BLaER1 (cell line): ENCODE measurements around the gene PCK2.

Source experiments
- H3K27ac ChIP-seq: shearing (Covaris generic); formaldehyde crosslinking; 2 replicates; pipeline ENCODE4 v1.8.1; 2022
- H3K27me3 ChIP-seq: shearing (Covaris generic); formaldehyde crosslinking; 2 replicates; pipeline ENCODE4 v1.8.1; 2022
- H3K36me3 ChIP-seq: shearing (Covaris generic); formaldehyde crosslinking; 2 replicates; pipeline ENCODE4 v1.8.1; 2022
- H3K4me1 ChIP-seq: shearing (Covaris generic); formaldehyde crosslinking; 2 replicates; pipeline ENCODE4 v1.8.1; 2022
- H3K4me2 ChIP-seq: shearing (Covaris generic); formaldehyde crosslinking; 2 replicates; pipeline ENCODE4 v1.8.1; 2022
- H3K4me3 ChIP-seq: shearing (Covaris generic); formaldehyde crosslinking; 2 replicates; pipeline ENCODE4 v1.8.1; 2022
- H3K9ac ChIP-seq: shearing (Covaris generic); formaldehyde crosslinking; 2 replicates; pipeline ENCODE4 v1.8.1; 2022
- H3K9me3 ChIP-seq: shearing (Covaris generic); formaldehyde crosslinking; 2 replicates; pipeline ENCODE4 v1.8.1; 2022
- H4K20me1 ChIP-seq: shearing (Covaris generic); formaldehyde crosslinking; 2 replicates; pipeline ENCODE4 v1.8.1; 2022
- Cebpa-rat ChIP-seq: shearing (Covaris generic); IDR thresholded peaks from 2 replicates; pipeline ENCODE4 v1.8.1; 2022

Gene PCK2

DNA sequence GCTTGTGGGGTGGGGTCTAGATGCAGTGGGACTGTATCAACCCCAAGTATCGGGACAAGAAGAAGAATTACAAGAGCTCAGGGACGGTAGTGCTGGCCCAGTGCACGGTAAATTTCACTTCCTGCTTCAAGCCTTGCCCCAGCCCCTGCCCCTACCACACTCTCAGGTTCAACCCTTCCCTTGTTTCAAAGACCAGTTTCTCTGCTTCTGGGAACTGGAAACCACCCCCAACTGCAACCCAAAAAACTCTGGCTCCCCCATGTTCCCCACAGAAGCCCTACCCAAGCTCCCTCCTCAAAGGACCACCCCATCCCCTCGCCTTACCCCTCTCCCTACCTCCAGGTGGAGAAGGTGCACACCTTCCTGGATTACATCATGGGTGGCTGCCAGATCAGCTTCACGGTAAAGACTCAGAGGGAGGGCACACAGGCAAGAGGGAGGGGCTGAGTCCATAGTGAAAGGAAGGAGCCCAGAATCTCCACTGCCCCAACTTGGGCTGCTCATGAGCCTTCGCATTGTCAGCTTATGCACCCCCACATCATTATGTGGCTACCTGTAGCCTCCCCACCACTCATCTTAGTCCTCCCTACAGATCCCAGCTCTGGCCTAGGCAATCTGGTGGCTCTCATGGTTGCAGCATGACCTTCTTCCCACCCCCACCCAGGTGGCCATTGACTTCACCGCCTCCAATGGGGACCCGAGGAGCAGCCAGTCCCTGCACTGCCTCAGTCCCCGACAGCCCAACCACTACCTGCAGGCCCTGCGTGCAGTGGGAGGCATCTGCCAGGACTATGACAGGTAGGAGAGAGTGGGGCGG is 18.4 kb upstream of the PCK2 start:
- Histone ChIP-seq H3K27me3 (no peaks in the 10 kb centered on the region), H3K4me2 (no peak overlapping the region), H4K20me1 (no peaks in the 10 kb centered on the region), H3K27ac (no peak overlapping the region), H3K4me3 (no peak overlapping the region), H3K9me3 (no peaks in the 10 kb centered on the region), H3K4me1 (peaks cover 41% of the 10 kb centered on the region), H3K9ac (no peak overlapping the region), H3K36me3 (no peaks in the 10 kb centered on the region)
- no peak for TF ChIP-seq Cebpa-rat

DNA sequence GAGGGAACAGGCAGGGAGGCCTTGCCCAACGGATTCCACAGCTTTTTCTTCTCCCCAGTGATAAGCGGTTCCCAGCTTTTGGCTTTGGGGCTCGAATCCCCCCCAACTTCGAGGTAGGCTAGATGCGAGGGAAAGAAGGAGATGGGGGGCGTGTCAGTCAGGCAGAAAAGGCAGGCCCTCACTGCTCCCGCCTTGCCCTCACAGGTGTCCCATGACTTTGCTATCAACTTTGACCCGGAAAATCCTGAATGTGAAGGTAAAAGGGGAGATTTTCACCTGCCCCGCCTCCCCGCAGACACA is 17.9 kb upstream of the PCK2 start:
- no peaks in the 10 kb centered on the region for H3K9me3 ChIP-seq
- H3K4me1 ChIP-seq, result peaks cover 43% of the 10 kb centered on the region
- no peak overlapping the region for H3K9ac ChIP-seq
- TF ChIP-seq Cebpa-rat, result no peak
- no peak overlapping the region for H3K27ac ChIP-seq
- H3K36me3 ChIP-seq, result no peaks in the 10 kb centered on the region
- no peak overlapping the region for H3K4me2 ChIP-seq
- no peaks in the 10 kb centered on the region for H4K20me1 ChIP-seq
- no peak overlapping the region for H3K4me3 ChIP-seq
- H3K27me3 ChIP-seq, result no peaks in the 10 kb centered on the region

DNA sequence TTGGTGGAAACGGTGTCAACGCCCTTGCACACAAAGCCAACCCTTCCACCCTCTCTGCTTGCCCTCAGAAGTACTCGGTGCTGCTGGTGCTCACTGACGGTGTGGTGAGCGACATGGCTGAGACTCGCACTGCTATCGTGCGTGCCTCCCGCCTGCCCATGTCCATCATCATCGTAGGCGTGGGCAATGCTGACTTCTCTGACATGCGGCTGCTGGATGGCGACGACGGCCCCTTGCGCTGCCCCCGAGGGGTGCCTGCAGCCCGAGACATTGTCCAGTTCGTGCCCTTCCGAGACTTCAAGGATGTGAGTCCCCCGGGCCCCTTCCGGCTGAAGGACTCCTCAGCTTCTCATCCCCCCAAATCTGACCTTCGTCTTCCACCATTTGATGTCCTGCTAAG is 17.0 kb upstream of the PCK2 start:
- Histone ChIP-seq H3K4me2 (no peak overlapping the region), H4K20me1 (no peaks in the 10 kb centered on the region), H3K27ac (no peak overlapping the region), H3K4me3 (no peak overlapping the region), H3K9me3 (no peaks in the 10 kb centered on the region), H3K4me1 (peaks cover 52% of the 10 kb centered on the region), H3K36me3 (no peaks in the 10 kb centered on the region), H3K9ac (no peak overlapping the region), H3K27me3 (peaks cover 4% of the 10 kb centered on the region; the same call in 1 of the 2 replicates)
- no peak for TF ChIP-seq Cebpa-rat

DNA sequence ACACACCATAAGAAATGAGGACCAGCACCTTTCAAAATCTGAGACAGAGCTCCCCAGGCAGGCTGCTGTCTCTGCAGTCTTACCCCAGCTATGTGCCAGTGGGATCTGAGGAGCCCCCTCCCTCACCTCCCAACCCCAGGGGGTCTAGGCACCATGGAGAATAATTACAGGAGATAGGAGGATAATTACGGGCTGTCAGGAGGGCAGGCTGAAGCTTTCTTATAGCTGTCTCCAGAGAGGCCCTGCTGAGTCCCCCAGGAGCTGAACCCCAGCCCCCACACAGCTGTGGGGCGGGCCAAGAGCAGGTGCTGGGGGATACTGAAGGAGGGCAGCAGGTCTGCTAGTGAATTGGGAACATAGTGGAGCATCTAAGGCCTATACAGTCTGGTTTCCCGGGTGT is 16.0 kb upstream of the PCK2 start:
- Histone ChIP-seq H3K9ac (no peak overlapping the region), H3K4me2 (peak overlapping the region; percentile 55), H4K20me1 (no peaks in the 10 kb centered on the region)

DNA sequence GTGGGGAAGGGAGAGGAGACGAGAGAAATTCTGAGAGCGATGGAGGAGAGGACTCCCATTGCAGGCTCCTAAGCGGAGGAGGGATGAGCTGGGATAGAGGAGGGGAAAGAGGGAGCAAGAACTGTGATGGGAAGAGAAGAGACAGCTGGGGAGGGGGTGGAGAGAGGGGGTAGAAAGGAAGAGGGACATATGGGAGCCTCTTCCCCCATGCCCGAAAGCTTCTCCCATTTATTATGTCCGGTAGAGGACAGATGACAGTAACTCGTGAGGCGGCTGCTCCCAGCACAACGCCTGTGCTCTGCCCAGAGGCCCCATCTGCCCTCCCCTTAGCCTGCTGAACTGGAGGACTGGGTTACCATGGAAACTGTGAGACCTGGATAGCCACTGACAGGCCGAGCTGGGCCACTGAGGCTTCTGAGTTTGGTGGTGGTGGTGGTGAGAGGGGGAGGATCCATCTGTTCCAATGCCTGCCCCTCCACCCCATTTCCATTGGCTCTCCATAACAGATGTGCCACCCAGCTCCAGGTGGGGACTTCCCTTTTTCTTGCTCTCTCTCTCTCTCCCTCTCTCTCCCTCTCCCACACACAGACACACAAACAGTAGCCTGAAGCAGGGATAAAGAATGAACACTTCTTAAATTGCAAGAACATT is 14.5 kb upstream of the PCK2 start:
- TF ChIP-seq Cebpa-rat, result no peak
- no peaks in the 10 kb centered on the region for H4K20me1 ChIP-seq
- H3K9ac ChIP-seq, result no peak overlapping the region
- no peaks in the 10 kb centered on the region for H3K36me3 ChIP-seq
- H3K4me3 ChIP-seq, result no peak overlapping the region
- H3K27me3 ChIP-seq, result peaks cover 9% of the 10 kb centered on the region; the same call in 1 of the 2 replicates
- peak overlapping the region; percentile 15; the same call in 1 of the 2 replicates for H3K27ac ChIP-seq
- peak overlapping the region; percentile 87 for H3K4me2 ChIP-seq
- no peaks in the 10 kb centered on the region for H3K9me3 ChIP-seq
- H3K4me1 ChIP-seq, result peaks cover 55% of the 10 kb centered on the region

More for the DNA sequence above, 16.0 kb upstream of the PCK2 start:
- no peaks in the 10 kb centered on the region for H3K9me3 ChIP-seq
- no peak overlapping the region for H3K4me3 ChIP-seq
- TF ChIP-seq Cebpa-rat, result no peak
- H3K27ac ChIP-seq, result no peak overlapping the region
- H3K4me1 ChIP-seq, result peaks cover 47% of the 10 kb centered on the region
- no peaks in the 10 kb centered on the region for H3K36me3 ChIP-seq
- H3K27me3 ChIP-seq, result peaks cover 9% of the 10 kb centered on the region; the same call in 1 of the 2 replicates

DNA sequence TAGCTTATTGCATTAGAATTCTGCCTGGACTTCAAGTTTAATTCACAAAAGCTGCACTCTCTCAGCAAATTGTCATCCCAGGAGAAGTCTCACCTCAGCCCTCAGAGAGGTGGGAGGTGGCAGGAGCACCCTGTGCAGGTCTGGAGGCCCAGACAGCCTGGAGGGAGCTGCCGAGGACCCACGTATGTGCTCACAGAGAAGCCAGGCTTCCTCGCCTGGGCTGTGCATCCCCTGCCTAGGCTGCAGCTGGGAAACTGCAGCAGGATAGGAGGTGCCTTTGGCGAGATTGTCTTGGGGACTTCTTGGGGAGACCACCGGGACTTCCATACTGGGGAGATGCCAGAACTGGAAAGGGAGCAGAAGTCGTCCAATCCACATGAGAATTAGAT is 14.0 kb upstream of the PCK2 start:
- peaks cover 9% of the 10 kb centered on the region; the same call in 1 of the 2 replicates for H3K27me3 ChIP-seq
- H3K9me3 ChIP-seq, result no peaks in the 10 kb centered on the region
- H3K4me2 ChIP-seq, result peak overlapping the region; percentile 87
- TF ChIP-seq Cebpa-rat, result no peak
- H4K20me1 ChIP-seq, result no peaks in the 10 kb centered on the region
- H3K36me3 ChIP-seq, result no peaks in the 10 kb centered on the region
- H3K9ac ChIP-seq, result no peak overlapping the region
- peaks cover 56% of the 10 kb centered on the region for H3K4me1 ChIP-seq
- no peak overlapping the region for H3K4me3 ChIP-seq
- no peak overlapping the region for H3K27ac ChIP-seq

DNA sequence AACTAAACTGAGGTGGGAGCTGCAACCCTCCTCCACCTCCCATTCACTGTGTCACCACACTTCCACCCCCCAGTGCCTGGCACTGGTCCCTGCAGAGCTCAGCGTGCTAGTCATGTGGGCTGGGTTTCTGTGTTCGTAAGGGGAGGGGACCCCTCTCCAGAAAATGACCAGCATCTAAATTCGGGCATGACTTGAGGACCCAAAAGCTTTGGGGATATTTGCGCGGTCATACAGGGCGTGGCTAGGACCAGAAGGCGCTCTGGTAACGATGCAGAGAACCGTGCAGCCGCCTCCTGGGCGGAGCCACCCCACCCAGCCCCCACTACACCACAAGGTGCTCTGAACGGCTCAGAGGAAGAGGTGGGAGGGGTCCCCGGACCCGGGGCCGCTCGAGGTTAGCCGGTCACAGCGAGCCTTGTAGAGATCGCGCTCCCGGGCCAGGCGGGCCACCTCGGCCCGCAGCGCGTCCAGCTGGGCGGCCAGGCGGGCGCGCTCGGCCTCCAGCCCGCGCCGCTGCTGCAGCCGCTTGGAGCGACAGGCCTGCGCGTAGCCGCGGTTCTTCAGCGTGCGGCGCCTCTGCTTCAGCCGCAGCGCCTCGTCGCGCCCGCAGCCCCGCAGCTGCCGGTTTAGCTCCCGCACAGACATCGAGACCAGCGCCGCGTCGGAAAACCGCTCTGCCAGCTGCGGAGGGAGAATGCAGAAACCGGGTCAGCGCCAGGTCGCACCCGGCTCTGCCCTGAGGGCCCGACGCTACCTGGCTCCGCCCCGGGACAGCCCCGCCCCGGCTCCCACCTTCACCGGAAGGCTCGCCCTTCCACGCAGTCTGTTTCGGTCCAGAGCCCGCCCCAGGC is 13.0 kb upstream of the PCK2 start:
- peak overlapping the region; percentile 87 for H3K4me2 ChIP-seq
- peak overlapping the region; percentile 82 for H3K9ac ChIP-seq
- no peaks in the 10 kb centered on the region for H3K36me3 ChIP-seq
- no peaks in the 10 kb centered on the region for H3K9me3 ChIP-seq
- peaks cover 56% of the 10 kb centered on the region for H3K4me1 ChIP-seq
- peak overlapping the region; percentile 81 for H3K4me3 ChIP-seq
- H3K27me3 ChIP-seq, result peaks cover 9% of the 10 kb centered on the region; the same call in 1 of the 2 replicates
- H3K27ac ChIP-seq, result peak overlapping the region; percentile 87
- H4K20me1 ChIP-seq, result no peaks in the 10 kb centered on the region
- no peak for TF ChIP-seq Cebpa-rat

DNA sequence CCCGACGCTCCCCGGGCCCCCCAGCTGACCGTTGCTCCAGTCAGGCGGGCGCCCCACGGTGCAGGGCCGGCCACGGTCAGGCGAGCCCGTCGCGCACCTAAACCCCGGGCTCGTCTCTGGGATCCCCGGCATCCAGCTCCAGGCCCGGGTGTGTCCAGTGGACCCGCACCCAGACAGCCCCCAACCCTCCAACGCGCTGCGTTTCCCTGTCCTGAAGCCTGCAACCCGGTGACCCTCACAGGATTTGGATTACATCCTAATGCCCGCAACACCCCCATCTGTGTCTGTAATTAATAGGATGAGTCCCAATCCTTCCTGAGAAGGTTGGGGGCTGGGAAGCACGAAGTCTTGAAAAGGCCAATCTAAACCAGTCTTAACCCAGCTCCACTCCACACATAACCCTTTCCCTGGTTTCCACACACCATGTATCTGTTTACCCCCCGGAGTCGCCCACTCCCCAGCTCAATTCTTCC is 12.3 kb upstream of the PCK2 start:
- peak overlapping the region; percentile 87 for H3K4me2 ChIP-seq
- H3K27me3 ChIP-seq, result peaks cover 9% of the 10 kb centered on the region; the same call in 1 of the 2 replicates
- TF ChIP-seq Cebpa-rat, result no peak
- H3K4me1 ChIP-seq, result peaks cover 56% of the 10 kb centered on the region
- H3K4me3 ChIP-seq, result peak overlapping the region; percentile 81
- H3K9me3 ChIP-seq, result no peaks in the 10 kb centered on the region
- H4K20me1 ChIP-seq, result no peaks in the 10 kb centered on the region
- H3K9ac ChIP-seq, result peak overlapping the region; percentile 82
- peak overlapping the region; percentile 87 for H3K27ac ChIP-seq
- no peaks in the 10 kb centered on the region for H3K36me3 ChIP-seq

DNA sequence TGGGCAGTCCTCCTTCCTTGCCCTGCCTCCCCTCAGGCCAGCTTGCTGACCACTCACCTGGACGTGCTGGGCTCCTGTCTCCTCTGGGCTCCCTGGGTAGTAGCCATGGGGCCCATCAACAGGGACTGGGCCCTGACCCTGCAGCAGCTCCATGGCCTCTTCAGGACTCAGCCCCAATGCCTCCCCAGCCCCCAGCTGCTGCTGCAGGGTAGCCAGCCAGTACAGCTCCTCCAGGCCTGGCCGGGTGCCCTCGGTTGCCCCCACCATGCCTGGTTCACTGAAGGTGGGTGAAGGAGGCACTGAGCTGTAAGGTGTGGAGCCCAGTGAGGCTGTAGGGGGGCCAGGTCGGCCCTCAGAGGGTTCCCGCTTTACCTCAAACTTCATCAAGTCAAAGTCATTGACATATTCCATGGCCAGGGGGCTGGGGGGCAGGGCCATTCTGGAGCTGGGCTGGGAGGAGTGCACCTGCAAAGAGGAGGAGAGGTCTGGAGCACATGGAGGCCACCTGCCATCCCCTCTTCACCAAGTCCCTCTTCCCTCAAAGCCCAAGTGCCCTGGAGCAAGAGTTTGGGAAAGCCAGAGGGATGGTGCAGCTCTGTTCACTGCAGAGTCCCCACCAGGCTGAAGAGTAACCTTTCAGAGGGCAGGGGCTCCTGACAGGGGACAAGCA is 11.6 kb upstream of the PCK2 start:
- Histone ChIP-seq H3K9me3 (no peaks in the 10 kb centered on the region), H4K20me1 (no peaks in the 10 kb centered on the region), H3K27ac (no peak overlapping the region), H3K36me3 (no peaks in the 10 kb centered on the region), H3K4me3 (no peak overlapping the region), H3K27me3 (peaks cover 9% of the 10 kb centered on the region; the same call in 1 of the 2 replicates), H3K9ac (no peak overlapping the region), H3K4me1 (peaks cover 54% of the 10 kb centered on the region), H3K4me2 (peak overlapping the region; percentile 87)
- TF ChIP-seq Cebpa-rat, result no peak
